Stimulated activated CD8-positive, alpha-beta memory T cell treated with anti-CD3 and anti-CD28 coated beads, Interleukin-4, amount 100 ng/mL, for 4 hours (primary cell): ENCODE data around the gene LRRTM2.
"Not testable (repeated sequence)": the region's sequence is repeated elsewhere in the genome, so short reads cannot be mapped to it uniquely, and the experiment has no call there.

ENCODE experiments used
- DNase-seq, 2 donors: peaks; one replicate each; pipeline ENCODE4 v3.0.0-alpha.2; 2020; ENCODE audit warnings: low read depth in 2 of 2, low spot score in 1 of 2

The LRRTM2 gene

DNA sequence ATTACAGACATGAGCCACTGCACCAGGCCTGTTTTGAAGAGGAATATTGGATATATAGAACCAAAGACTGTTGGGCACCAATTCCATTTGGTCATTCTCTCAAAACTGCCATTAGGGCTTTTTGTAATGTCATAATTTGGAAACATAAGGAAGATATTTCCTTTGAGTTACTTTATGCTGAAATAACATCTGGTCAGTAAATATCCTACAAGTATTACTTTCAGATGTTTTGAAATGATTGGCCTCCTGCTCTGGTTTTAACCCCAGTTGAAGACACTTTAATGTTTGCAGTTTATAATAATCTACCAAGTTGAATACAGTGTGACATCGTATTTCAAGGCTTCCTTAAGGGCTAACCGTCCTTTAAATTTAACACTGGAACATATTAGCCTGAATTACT is 33.6 kb downstream of the LRRTM2 start:
- no peak for DNase-seq

DNA sequence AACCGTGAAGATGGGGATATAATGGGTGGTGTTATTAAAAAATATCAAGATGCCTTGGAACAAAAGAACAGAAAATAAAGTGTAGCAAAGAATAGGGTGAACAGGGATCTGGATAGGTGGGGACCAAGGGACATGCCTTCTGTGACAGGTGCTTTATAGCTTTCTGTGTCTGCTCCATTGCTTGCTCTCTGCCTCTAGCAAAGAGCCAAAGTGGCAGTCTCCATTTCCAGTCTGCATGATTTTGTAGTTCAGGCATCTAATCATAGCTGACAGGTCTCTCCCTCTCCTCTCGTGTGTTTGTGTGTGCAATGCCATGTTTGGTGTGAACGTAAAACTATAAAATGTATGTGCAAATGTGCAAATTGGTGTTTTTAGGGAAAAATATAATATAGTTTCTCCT is 35.0 kb downstream of the LRRTM2 start:
- no peak for DNase-seq

DNA sequence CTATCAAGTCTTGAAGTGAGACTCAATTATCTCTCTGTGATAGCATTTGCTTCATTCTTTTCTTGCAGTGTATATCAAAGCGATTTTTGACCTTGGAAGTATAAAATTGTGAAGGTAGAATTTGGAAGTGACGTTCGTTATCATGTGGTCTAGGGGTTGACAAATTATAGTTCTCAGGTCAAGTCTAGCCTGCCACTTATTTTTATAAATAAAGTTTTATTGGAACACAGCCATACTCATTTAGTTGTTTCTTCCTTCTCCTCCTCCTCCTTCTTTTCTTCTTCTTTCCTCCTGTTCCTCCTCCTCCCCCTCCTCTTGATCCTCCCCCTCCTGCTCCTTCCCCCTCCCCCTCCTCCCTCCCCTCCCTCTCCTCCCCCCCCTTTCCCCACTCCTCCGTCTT is 38.0 kb downstream of the LRRTM2 start:
- DNase-seq = no peak

DNA sequence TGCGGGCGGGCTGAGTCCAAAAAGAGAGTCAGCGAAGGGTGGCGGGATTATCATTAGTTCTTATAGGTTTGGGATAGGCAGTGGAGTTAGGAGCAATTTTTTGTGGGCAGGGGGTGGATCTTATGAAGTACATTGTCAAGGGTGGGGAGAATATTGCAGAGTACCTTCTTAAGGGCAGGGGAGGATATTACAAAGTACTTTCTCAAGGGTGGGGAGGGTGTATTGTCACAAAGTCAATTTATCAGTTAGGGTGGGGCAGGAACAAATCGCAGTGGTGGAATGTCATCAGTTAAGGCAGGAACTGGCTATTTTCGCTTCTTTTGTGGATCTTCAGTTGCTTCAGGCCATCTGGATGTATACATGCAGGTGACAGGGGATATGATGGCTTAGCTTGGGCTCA is 40.3 kb downstream of the LRRTM2 start:
- DNase-seq = not testable (repeated sequence)

DNA sequence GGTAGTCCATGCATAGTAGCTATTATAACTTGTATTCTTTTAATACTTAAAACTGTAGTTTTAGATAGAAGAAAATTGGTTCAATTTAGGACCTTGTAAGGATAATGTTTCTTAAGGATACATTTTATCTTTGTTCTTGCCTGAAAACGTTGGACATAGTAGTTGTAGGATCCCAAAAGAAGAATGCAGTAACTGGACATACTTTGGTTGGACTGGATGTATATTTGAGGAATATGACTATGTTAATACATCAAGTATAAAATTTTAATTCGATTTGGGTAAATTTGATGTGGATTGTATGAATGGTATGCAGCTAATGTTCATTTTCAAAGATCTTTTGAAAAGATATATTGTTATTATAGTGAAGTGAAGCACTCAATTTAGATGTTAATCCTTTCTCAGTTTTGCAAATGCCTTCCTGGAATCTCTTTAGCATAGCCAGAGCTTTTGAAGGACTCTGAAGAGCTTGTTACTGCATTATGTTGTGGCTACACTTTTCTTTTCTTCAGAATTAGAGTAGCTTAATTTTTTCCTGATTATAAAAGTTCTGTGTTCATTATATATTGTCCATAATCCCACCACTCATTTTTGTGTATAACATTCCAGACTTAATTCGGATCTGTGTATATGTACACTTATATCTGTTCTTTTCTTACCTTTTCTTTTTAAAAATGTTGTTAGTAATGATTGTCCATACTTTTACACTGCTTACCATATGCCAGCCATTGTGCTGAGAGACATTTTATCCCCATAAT is 41.2 kb downstream of the LRRTM2 start:
- DNase-seq = no peak

DNA sequence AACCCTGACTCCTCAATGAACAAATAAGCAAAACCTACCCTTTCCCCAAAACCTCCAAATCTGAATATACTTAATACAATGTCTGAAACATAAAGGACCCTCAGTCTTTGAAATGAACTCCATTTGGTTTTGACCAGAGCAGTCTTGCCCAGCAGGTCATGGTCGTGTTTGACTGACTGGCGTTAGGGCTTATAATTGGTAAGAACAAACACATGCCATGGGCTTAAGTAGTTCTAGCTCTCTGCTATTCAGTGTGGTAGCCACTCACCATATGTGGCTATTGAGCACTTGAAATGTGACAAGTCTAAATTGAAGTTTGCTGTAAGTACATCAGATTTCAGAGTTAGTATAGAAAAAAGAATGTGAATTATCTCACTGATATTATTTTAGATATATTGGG is 42.1 kb downstream of the LRRTM2 start:
- DNase-seq = no peak

DNA sequence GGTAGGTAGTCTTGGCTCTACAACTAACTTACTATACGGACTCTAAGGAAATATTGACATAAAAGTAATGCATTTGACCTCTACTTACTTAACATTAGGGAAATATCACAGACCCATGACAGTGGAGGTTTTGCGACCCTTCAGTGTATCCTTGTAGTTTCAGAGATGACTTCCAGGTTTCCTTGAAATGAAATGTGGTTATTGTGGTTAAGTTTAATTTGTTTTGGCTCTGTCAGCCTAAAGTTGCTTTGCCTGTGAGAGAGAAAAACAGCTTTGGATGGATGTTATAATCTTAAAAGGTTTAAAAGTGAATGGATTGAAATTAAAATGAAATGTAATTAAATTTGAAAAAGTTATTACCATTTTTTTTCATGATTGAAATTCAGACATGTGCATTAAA is 42.9 kb downstream of the LRRTM2 start:
- no peak for DNase-seq

DNA sequence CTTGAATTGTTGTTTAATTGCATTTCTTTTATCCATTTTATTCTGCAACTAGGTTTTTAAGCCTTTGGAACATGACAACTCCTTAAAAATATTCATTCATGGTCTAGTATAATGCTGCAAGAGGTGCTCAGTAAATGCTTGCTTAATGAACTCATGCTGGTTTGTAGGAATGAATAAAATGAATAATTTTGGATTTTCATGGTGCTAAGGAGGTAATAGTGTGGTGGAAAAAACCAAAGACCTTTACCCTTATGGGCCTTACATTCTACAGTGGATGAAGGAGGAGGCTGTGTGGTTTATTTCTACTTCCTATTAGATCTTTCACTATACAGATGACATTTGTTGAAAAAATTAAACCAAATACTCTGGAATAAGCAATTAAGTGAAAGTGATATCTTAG is 43.4 kb downstream of the LRRTM2 start:
- DNase-seq = no peak

DNA sequence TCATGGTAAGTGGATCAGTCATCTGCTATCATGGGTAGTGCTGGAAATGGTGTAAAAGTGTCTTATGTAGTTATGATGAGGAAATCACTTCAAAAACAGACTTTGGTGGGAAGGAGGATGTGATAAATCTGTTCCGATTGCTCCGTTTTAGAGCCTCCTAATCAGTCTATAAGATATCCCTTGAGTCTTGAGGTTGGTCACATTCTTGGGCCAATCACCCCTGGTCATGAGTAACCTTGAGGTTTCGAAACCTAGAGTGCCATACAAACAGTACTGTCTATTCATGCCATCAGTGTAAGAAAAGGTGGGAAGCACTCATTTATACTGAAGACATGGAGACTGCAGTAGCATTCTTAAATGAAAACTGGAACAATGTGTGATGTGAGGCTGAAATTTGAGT is 45.8 kb downstream of the LRRTM2 start:
- no peak for DNase-seq

DNA sequence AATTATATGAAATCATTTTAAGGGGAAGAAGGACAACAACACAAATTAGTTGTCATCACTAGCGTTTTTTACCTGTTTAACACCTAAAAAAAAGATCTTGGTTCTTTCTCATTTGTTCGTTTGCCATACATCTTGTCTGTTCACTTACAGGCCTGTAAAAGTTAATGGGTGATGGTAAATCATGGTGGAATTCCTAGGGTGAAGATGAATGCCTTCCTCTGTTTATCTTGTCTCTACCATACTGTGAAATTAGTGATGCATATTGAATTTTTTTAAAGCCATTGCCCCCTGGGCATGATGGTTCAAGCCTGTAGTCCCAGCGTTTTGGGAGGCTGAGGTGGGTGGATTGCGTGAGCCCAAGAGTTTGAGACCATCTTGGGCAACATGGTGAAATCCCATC is 46.6 kb downstream of the LRRTM2 start:
- DNase-seq = no peak

DNA sequence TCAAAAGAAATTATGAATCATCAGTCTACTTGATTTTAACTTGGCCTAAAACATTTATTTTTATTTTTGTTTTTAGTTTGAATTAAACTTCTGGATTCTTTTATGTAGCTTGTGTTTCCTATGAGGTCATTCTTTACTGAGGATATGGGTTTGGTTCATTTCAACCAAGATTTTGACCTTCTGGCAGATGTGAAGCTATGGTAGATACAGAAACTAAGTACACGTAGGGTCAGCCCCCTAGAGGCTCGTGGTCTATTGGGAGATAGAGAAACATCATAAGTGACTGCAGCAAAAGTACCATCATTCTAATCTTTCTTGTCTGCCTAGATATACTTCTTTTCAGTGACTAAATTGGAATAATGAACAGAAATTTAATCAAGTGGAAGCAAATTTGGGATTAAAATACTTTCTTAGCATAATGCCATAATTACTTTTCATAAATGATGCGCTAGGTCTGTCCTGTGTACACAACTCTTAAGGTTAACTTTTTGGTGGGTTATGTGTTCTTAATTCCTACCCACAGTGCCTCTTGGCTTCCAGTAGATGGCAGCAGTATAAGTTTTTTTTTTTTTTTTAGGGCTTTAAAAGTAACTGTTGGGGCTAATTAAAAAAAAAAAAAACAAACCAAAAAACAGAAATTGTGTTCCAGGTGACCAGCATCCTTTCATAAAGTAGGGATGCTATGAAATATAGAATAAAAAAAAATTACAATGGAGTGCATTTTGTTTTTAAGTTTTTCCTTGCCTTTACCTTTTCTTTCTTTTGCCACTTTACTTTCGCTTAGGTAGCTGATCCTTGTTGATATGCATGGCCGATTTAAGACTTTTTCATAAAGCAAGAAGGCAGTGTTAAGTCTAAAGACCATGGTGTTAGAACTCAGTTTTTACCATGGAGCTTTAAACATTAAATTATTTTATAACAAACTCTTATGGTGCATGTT is 49.9 kb downstream of the LRRTM2 start:
- no peak for DNase-seq

DNA sequence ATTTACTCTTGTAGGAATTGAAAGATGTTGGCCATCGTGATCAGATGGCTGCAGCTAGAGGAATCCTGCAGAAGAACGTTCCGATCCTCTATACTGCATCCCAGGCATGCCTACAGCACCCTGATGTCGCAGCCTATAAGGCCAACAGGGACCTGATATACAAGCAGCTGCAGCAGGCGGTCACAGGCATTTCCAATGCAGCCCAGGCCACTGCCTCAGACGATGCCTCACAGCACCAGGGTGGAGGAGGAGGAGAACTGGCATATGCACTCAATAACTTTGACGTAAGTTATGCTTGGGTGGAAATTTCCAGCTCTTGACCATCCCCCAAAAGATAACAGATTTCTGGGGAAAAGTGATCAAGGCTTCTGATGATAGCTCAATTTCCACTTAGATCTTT is 50.6 kb downstream of the LRRTM2 start:
- DNase-seq = no peak

DNA sequence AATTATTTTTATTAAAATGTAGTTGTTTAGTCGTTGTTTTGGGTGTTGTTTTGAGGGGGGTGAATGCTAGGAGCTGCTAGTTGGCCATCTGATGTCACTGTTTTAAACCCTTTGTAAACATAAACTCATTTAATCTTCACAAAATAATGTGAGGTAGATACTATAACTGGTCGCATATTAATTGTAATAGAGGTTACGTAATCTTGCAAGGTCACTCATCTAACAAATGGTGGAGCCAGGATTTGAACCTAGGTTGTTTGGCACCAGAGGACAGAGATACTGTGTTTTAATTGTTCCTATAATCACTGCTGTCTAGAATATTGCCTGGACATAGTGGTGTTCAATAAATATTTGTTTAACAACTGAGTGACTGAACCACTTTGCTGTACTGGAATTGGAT is 54.4 kb downstream of the LRRTM2 start:
- no peak for DNase-seq

DNA sequence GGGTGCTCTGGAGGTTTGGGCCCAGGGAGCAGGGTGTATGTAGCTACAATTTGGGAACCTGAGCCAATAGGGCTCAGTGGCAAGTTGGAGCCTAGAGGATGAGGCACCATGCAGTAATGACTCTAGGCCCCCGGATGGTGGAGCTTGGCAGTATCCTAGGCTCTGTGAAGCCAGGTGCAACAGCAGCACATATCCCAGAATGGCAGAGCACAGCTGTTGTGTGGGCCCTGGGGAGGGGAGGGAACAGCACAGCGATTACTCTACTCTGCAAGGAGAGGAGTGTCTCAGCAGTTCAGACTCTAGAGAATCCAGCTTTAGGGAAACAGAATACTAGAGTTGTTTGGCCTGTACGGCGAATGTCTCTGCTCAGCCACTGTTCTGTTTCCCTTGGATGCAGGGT is 56.1 kb downstream of the LRRTM2 start:
- DNase-seq = no peak
